ENCODE results near the gene GAREM1.

GRCh38 chr18:32297579-32298170 is 173.0 kb downstream of the GAREM1 start:
- TF ChIP-seq CTCF (conservative IDR thresholded peaks at IDR 0.05 in 1 of 2, IDR thresholded peaks at IDR 0.05 in 1 of 2; ENCODE audit: extremely low read depth in 1 of 2, insufficient read depth in 1 of 2, low read depth in 1 of 2, low read length in 2 of 2) = no peak
- TF ChIP-seq EZH2 (IDR thresholded peaks at IDR 0.05; ENCODE audit: borderline replicate concordance, low read length) = no peak

Data from mammary epithelial cell (primary cell).